ENCODE data around the gene PTPRD. TPM values are rescaled to one million over a fixed set of nuclear protein-coding genes. Genes with fewer than 3 reads are reported as not detected.

The PTPRD gene
- total RNA-seq, 4 donors from 2014 or later: 19.6 to 78.9 (median 45.6) TPM

DNA sequence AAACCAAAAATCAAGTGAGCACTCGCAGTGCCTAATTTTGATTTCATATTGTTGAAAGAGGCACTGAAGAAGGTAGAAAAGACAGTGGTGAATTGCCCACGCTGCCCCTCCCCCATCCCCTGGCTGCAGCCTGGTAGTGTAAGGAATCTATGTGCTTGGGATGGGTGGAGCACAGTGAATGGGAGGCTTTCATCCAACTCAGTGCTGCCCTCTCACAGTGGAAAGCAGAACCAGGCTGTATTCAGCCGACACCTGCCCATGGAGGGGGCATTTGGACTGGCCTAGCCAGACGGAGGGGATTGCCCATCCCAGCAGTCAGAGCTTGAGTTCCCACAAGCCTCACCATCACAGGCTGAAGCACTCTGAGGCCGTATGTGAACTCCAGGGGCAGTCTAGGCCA lies 2012.9 kb downstream of the PTPRD start:
- no peaks in the 10 kb centered on the region for H3K4me1 ChIP-seq
- no peak for TF ChIP-seq POLR2A (IDR thresholded peaks at IDR 0.05)
- TF ChIP-seq, protein P1, sequence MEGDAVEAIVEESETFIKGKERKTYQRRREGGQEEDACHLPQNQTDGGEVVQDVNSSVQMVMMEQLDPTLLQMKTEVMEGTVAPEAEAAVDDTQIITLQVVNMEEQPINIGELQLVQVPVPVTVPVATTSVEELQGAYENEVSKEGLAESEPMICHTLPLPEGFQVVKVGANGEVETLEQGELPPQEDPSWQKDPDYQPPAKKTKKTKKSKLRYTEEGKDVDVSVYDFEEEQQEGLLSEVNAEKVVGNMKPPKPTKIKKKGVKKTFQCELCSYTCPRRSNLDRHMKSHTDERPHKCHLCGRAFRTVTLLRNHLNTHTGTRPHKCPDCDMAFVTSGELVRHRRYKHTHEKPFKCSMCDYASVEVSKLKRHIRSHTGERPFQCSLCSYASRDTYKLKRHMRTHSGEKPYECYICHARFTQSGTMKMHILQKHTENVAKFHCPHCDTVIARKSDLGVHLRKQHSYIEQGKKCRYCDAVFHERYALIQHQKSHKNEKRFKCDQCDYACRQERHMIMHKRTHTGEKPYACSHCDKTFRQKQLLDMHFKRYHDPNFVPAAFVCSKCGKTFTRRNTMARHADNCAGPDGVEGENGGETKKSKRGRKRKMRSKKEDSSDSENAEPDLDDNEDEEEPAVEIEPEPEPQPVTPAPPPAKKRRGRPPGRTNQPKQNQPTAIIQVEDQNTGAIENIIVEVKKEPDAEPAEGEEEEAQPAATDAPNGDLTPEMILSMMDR (IDR thresholded peaks at IDR 0.05): no peak
- no peak for DNase-seq
- H3K27ac ChIP-seq: no peak overlapping the region
- no peaks in the 10 kb centered on the region for H3K36me3 ChIP-seq
- H3K4me3 ChIP-seq (replicated peaks in 1 of 3): no peak overlapping the region
- H3K27me3 ChIP-seq: no peaks in the 10 kb centered on the region
- intact Hi-C loops (cut with DNase I): no loop called here
- no peaks in the 10 kb centered on the region for H3K9me3 ChIP-seq
- 94 to 96% methylated on average over 5 of the region's 5 CpGs for WGBS, 2 donors

DNA sequence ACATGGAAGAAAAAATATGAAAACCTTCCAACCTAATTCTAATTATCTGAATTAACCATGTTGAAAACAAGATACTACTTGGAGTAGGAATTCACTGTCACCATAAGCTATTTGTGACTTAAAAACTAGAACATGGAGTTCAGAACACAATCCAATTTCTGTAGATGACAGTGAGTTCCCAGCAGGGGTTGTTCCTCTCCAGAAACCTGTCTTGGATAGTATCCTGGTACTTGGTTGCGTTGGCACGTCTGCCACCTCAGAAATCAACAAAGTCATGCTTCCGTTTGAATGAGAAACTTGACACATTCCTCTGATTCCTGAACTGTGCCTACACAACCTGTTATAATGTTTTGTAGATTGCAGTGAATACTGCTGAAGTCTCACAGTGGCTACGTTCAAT lies 2023.3 kb downstream of the PTPRD start:
- Histone ChIP-seq H3K27me3 (no peaks in the 10 kb centered on the region), H3K36me3 (no peaks in the 10 kb centered on the region), H3K4me3 (replicated peaks in 1 of 3) (no peak overlapping the region), H3K4me1 (no peaks in the 10 kb centered on the region), H3K9me3 (no peaks in the 10 kb centered on the region), H3K27ac (no peak overlapping the region)
- intact Hi-C loops (cut with DNase I): no loop called here
- 62 to 64% methylated on average over 4 of the region's 4 CpGs for WGBS, 2 donors
- TF ChIP-seq, protein P1 (IDR thresholded peaks at IDR 0.05): no peak
- no peak for TF ChIP-seq POLR2A (IDR thresholded peaks at IDR 0.05)
- DNase-seq: peak in 1 of 2 donors; percentile 38

DNA sequence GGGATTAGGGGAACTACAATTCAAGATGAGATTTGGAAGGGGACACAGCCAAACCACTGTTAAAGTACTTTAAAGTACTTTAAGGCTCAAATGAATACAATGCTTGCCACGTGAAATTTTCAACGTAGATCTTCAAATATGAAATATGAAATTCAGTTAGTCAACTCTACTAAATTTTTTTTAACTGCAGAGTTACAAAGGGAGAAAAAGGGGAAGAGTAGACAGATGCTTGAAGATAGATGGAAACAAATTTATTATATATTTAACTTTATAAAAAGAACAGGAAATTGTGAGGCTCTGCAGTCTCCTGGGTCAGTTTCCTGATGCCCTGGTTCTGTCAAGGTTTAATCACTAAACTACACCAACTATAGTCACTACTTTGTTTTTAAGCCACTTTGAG lies 2027.8 kb downstream of the PTPRD start:
- WGBS, 2 donors: 82 to 86% methylated on average over 2 of the region's 2 CpGs
- H3K27ac ChIP-seq: no peak overlapping the region
- H3K27me3 ChIP-seq: no peaks in the 10 kb centered on the region
- no peaks in the 10 kb centered on the region for H3K36me3 ChIP-seq
- no peaks in the 10 kb centered on the region for H3K4me1 ChIP-seq
- no peak overlapping the region for H3K4me3 ChIP-seq (replicated peaks in 1 of 3)
- no peak for DNase-seq
- H3K9me3 ChIP-seq: no peaks in the 10 kb centered on the region
- intact Hi-C loops (cut with DNase I): no loop called here
- no peak for TF ChIP-seq POLR2A (IDR thresholded peaks at IDR 0.05)
- TF ChIP-seq, protein P1 (IDR thresholded peaks at IDR 0.05): no peak

DNA sequence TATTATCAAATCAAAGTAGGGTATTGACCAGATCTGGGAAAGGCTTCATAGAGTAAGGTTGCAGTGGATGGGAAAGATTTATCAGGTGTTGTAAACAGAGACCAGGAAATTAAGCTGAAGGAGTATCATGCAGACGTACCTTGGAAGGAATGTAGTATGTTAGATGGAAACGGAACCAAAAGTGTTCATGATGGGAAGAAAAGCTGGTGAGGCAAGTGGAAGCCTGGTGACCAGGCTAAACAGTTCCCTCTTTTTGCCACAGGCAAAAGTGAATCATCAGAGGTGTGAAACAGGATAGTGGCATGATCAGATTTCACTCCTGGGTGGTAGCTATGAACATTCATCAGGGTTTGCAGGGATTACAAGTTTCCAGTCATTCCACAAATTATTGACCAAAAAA lies 2033.1 kb downstream of the PTPRD start:
- H3K4me3 ChIP-seq (replicated peaks in 1 of 3): no peak overlapping the region
- H3K27me3 ChIP-seq: no peaks in the 10 kb centered on the region
- WGBS, 2 donors: 78 to 91% methylated on average over 2 of the region's 2 CpGs
- intact Hi-C loops (cut with DNase I): no loop called here
- no peak for DNase-seq
- no peak for TF ChIP-seq POLR2A (IDR thresholded peaks at IDR 0.05)
- TF ChIP-seq, protein P1 (IDR thresholded peaks at IDR 0.05): no peak
- no peaks in the 10 kb centered on the region for H3K36me3 ChIP-seq
- no peaks in the 10 kb centered on the region for H3K9me3 ChIP-seq
- no peak overlapping the region for H3K27ac ChIP-seq
- H3K4me1 ChIP-seq: no peaks in the 10 kb centered on the region

DNA sequence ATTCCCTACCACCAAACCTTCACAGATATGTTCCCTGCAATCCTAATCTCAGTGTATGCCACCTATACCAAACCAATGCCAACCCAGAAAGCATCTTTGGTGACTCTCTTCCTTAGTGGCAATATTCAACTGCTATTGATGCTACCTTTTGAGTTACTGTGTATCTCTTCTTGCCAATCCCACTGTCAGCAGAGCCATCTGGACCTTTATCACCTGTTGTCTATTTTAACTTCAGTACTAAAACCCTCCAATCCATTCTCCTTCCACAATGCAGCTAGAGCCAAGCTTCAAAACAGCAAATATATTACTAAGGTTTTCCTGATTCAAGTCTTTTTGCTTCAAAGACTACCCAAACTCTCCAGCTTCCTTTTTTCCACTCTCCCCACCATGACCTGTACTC lies 2036.1 kb downstream of the PTPRD start:
- intact Hi-C loops (cut with DNase I): no loop called here
- Histone ChIP-seq H3K27me3 (no peaks in the 10 kb centered on the region), H3K27ac (no peak overlapping the region), H3K9me3 (no peaks in the 10 kb centered on the region), H3K36me3 (no peaks in the 10 kb centered on the region), H3K4me3 (replicated peaks in 1 of 3) (no peak overlapping the region), H3K4me1 (no peaks in the 10 kb centered on the region)
- TF ChIP-seq, protein P1 (IDR thresholded peaks at IDR 0.05): no peak
- no peak for TF ChIP-seq POLR2A (IDR thresholded peaks at IDR 0.05)
- no peak for DNase-seq

All from thyroid gland (tissue), 4 donors.